ENCODE measurements around the gene NOL3.

Gene NOL3

DNA sequence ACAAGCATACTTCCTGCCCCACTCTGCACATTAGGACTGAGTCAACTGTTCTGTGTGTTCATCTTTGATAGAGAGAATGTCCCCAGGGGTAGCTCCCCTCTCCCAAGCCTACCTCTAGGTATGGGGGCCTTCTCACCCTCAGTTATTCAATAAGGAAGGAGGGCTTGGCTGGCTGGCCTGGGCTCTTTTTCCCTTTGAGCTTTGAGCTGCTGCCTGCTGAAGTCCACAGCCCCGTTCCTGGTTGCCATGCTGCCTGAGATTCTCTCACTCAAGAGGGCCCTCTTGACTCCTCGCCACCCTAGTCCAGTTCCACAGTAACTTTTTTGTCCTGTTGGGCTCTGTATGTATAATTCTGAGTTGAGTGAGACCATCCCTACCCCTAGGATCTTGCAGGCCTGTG lies 24.6 kb upstream of the NOL3 start:
- Histone ChIP-seq H3K9me3 (ENCODE audit: low read depth, low read length) (no peaks in the 10 kb centered on the region), H3K9ac (ENCODE audit: insufficient read length) (no peak overlapping the region), H3K4me3 (no peak overlapping the region), H3K36me3 (ENCODE audit: insufficient read depth, low read length) (peaks cover 6% of the 10 kb centered on the region; the same call in 1 of the 2 replicates), H3K27ac (no peak overlapping the region)
- TF ChIP-seq FOXP2 (optimal IDR thresholded peaks at IDR 0.05; ENCODE audit: control extremely low read depth, extremely low read length, insufficient read depth) (no peak), EZH2 (IDR thresholded peaks at IDR 0.05) (no peak), POLR2AphosphoS5 (IDR thresholded peaks at IDR 0.05; ENCODE audit: borderline replicate concordance, low read depth, low read length) (no peak)
- DNase-seq (ENCODE audit: low read depth, low spot score) = no peak

DNA sequence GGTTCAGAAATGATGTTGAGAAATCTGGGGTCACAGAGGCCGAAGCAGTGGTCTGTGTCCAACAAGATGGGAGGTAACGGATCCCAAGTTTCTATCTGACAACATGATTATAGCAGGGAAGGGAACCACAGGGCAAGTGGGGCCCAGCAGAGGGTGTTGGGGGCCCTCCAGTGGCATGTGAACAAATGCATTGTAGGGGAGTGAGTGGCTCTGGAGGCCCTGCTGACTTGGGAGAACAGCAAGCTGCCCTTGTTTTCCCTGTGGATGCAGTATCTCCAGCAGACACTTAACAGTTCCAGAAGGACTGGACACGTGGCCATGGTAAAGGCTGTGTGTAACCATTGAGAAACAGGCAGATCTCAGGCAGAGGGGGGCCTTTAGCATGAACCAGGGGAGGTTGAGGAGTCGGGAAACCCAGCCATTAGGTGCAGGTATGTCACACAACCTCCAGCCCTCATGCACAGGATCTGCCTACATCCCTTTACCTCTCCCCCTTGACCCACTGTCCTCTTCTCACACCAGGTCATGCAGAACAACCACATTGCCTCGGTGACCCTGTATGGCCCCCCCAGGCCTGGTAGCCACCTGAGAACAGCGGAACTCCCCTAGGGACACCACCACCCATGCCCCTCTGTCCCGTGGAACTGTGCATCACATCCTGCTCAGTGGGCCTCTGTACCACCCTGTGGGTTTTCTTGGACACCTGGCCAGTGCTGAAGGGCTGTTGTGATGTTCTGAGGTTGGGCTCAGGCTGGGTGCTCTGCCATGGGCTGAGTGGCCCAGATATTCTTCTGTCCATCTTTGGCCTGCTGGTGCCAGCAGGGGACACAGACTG lies 23.6 kb upstream of the NOL3 start:
- Histone ChIP-seq H3K36me3 (ENCODE audit: insufficient read depth, low read length) (no peaks in the 10 kb centered on the region; the same call in 1 of the 2 replicates), H3K27ac (no peak overlapping the region), H3K4me3 (no peak overlapping the region), H3K9me3 (ENCODE audit: low read depth, low read length) (no peaks in the 10 kb centered on the region), H3K9ac (ENCODE audit: insufficient read length) (no peak overlapping the region)
- DNase-seq (ENCODE audit: low read depth, low spot score) = no peak
- no peak for TF ChIP-seq EZH2 (IDR thresholded peaks at IDR 0.05)
- no peak for TF ChIP-seq POLR2AphosphoS5 (IDR thresholded peaks at IDR 0.05; ENCODE audit: borderline replicate concordance, low read depth, low read length)
- TF ChIP-seq FOXP2 (optimal IDR thresholded peaks at IDR 0.05; ENCODE audit: control extremely low read depth, extremely low read length, insufficient read depth) = no peak

DNA sequence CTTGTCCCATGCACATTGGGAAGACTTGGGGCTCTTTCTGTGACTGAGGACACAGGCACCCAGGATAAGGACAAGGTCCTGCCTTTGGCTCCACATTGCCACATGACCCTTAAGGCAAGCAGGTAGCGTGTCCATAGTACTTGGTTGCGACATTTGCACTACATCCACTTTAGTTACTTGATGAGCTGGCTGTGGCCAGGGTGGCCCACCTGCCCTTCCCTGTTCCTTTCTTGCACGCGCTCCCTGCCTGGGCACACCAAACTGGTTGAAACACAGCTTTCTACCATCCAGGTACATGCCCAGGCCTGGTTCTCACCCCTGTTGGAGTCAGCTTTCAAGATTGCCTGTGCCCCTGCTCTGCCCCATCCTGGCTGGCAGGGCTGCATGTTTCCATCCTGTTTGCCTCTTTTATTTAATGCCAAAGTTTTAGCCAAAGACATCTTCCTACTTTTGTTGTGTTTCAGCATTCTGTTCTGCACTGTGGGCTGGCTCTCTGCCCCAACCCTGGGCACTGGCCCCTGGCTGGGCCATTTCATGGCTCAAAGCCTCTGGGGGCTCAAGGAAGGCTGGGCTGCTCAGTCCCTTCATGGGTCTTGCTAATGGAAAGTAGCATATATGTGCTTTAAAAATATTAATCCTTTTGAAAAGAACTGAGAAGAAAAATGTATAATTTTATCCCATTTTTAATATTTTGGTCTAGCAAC lies 22.7 kb upstream of the NOL3 start:
- H3K27ac ChIP-seq = no peak overlapping the region
- no peak for TF ChIP-seq POLR2AphosphoS5 (IDR thresholded peaks at IDR 0.05; ENCODE audit: borderline replicate concordance, low read depth, low read length)
- TF ChIP-seq EZH2 (IDR thresholded peaks at IDR 0.05) = no peak
- TF ChIP-seq FOXP2 (optimal IDR thresholded peaks at IDR 0.05; ENCODE audit: control extremely low read depth, extremely low read length, insufficient read depth) = no peak
- no peak overlapping the region for H3K9ac ChIP-seq (ENCODE audit: insufficient read length)
- H3K36me3 ChIP-seq (ENCODE audit: insufficient read depth, low read length) = no peaks in the 10 kb centered on the region; the same call in 1 of the 2 replicates
- no peak for DNase-seq (ENCODE audit: low read depth, low spot score)
- H3K4me3 ChIP-seq = no peak overlapping the region
- no peaks in the 10 kb centered on the region for H3K9me3 ChIP-seq (ENCODE audit: low read depth, low read length)

DNA sequence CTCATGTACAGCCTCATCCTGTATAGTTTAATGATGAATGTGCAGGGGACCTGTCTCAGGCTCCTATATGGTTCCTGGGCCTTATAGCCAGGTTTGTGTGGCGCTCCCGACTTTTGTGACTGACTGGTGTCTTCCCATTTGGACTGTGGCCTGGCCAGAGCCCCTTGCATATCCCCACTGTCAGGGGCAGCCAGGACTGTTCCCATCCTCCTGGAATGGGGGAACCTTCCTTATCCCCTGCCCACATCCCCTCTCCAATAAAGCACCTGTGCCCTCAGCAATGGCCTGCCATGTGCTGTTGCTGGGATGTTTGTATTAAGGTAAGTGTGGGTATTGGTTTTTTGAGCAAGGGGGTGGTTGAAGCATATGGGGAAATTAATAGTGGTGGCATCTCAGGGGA lies 22.1 kb upstream of the NOL3 start:
- H3K36me3 ChIP-seq (ENCODE audit: insufficient read depth, low read length) = no peaks in the 10 kb centered on the region; the same call in 1 of the 2 replicates
- no peak overlapping the region for H3K9ac ChIP-seq (ENCODE audit: insufficient read length)
- no peak for DNase-seq (ENCODE audit: low read depth, low spot score)
- H3K9me3 ChIP-seq (ENCODE audit: low read depth, low read length) = no peaks in the 10 kb centered on the region
- no peak for TF ChIP-seq FOXP2 (optimal IDR thresholded peaks at IDR 0.05; ENCODE audit: control extremely low read depth, extremely low read length, insufficient read depth)
- no peak for TF ChIP-seq EZH2 (IDR thresholded peaks at IDR 0.05)
- no peak for TF ChIP-seq POLR2AphosphoS5 (IDR thresholded peaks at IDR 0.05; ENCODE audit: borderline replicate concordance, low read depth, low read length)
- H3K4me3 ChIP-seq = no peak overlapping the region
- no peak overlapping the region for H3K27ac ChIP-seq

DNA sequence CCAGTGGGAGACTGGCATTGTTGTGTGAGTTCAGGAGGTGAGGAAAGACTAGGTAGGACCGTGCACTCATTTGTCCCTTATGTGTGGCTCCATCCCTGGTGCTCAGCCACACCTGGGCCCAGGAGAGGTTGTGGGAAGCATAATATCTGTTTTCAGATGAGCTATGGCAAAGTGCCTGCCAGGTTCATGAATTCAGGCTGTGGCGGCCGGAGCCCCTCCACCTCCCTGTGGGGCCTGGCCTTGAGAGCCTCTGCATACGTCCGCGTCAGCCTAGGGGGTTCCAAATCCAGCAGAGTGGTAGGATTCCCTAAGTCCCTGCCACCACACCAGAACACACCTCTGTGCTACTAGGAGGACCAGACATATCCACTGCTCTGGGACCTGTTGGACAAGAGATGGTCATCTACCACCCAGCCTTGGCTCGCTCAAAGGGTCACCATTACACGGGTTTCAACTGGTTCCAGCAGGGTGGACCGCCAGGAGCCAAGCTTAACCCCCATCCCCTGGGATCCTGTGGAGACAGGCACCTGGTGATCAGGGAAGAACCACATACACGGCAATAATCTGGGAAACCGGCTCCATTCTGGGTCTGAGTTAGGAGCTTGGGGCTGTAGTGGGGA lies 21.6 kb upstream of the NOL3 start:
- no peaks in the 10 kb centered on the region; the same call in 1 of the 2 replicates for H3K36me3 ChIP-seq (ENCODE audit: insufficient read depth, low read length)

DNA sequence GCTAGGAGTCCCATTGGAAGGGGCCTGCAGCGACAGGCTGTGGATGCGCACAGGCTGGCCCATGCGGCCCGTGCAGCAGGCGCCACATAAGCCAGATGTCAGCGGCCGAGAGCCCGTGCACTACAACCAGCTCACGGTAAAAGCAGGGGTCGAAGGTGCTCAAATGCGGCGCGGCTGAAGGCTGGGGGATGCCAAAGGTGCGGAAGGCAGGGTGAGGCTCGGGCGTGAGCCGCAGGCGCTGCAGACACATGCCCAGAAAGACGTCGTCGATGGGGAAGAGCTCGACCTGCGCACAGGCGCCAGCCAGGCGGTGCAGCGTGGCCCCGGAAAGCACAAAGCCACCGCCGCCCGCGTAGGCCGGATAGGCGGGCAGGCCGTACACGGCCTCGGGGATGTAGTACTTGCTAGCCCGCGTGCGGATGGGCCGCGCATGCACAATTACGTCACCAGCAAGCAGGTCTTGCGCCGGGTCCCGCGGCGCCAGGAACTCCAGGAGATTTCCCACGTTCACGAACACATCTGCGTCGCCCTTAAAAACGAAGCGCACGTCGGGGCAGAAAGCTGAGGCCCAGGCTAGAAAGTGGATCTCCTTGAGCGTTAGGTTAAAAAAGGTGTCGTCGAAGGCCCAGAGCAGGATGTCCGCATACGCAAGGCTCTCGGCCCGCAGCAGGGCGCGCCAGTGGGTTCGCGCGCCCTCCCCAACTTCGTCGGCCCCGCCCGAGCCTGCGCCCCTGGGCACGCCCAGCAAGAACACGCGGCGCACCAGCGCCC lies 20.9 kb upstream of the NOL3 start:
- Histone ChIP-seq H3K4me3 (no peak overlapping the region), H3K36me3 (ENCODE audit: insufficient read depth, low read length) (no peaks in the 10 kb centered on the region; the same call in 1 of the 2 replicates), H3K27ac (no peak overlapping the region), H3K9me3 (ENCODE audit: low read depth, low read length) (no peaks in the 10 kb centered on the region), H3K9ac (ENCODE audit: insufficient read length) (no peak overlapping the region)
- DNase-seq (ENCODE audit: low read depth, low spot score) = no peak
- TF ChIP-seq FOXP2 (optimal IDR thresholded peaks at IDR 0.05; ENCODE audit: control extremely low read depth, extremely low read length, insufficient read depth) (no peak), POLR2AphosphoS5 (IDR thresholded peaks at IDR 0.05; ENCODE audit: borderline replicate concordance, low read depth, low read length) (no peak), EZH2 (IDR thresholded peaks at IDR 0.05) (no peak)

More for the DNA sequence above, 21.6 kb upstream of the NOL3 start:
- Histone ChIP-seq H3K9ac (ENCODE audit: insufficient read length) (no peak overlapping the region), H3K4me3 (no peak overlapping the region), H3K9me3 (ENCODE audit: low read depth, low read length) (no peaks in the 10 kb centered on the region), H3K27ac (no peak overlapping the region)
- no peak for TF ChIP-seq FOXP2 (optimal IDR thresholded peaks at IDR 0.05; ENCODE audit: control extremely low read depth, extremely low read length, insufficient read depth)
- no peak for DNase-seq (ENCODE audit: low read depth, low spot score)

DNA sequence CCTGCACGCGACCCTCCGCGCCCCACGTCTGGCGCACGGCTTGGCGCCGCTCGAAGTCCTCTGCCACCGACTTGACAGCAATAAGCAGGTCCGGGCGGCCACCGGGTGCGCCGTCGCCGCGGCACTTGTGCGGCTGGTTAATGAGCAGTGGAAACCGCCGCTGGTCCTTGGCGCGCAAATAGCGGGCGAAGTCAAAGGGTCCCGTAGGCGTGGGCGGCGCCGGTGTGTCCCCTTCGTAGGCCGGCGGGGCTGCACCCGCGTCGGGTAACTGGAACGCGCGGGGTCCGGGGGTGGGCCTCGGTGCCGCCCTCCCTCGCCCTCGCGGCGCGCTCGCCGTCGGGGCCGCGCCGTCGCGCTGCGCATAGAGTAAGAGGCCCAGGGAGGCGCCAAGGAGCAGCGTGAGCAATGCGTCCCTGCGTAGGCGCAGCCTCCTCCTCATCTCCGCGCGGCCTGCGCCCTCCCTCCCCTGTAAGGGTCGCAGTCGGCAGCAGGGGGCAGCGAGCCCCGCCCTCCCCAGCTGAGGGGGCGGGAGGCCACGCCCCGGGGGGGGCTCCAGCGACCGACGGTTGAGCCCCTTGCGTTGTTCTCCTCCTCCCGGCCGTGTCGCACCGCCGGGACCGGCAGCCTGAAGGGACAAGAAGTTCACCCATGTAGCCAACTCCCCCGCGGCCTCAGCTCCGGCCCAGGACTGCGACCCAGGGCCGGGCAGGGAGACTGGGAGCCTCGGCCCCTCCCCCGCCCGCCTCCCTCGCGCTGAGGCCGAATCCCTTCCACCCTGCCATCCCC lies 20.1 kb upstream of the NOL3 start:
- TF ChIP-seq EZH2 (IDR thresholded peaks at IDR 0.05) (no peak), POLR2AphosphoS5 (IDR thresholded peaks at IDR 0.05; ENCODE audit: borderline replicate concordance, low read depth, low read length) (no peak), FOXP2 (optimal IDR thresholded peaks at IDR 0.05; ENCODE audit: control extremely low read depth, extremely low read length, insufficient read depth) (no peak)
- H3K4me3 ChIP-seq = peak overlapping the region; percentile 79
- H3K9ac ChIP-seq (ENCODE audit: insufficient read length) = peak overlapping the region; percentile 24
- DNase-seq (ENCODE audit: low read depth, low spot score) = no peak
- peak overlapping the region; percentile 1; the same call in 1 of the 2 replicates for H3K27ac ChIP-seq
- H3K9me3 ChIP-seq (ENCODE audit: low read depth, low read length) = no peaks in the 10 kb centered on the region
- no peaks in the 10 kb centered on the region; the same call in 1 of the 2 replicates for H3K36me3 ChIP-seq (ENCODE audit: insufficient read depth, low read length)
